ENCODE results near the gene STK11.

STK11 gene

DNA sequence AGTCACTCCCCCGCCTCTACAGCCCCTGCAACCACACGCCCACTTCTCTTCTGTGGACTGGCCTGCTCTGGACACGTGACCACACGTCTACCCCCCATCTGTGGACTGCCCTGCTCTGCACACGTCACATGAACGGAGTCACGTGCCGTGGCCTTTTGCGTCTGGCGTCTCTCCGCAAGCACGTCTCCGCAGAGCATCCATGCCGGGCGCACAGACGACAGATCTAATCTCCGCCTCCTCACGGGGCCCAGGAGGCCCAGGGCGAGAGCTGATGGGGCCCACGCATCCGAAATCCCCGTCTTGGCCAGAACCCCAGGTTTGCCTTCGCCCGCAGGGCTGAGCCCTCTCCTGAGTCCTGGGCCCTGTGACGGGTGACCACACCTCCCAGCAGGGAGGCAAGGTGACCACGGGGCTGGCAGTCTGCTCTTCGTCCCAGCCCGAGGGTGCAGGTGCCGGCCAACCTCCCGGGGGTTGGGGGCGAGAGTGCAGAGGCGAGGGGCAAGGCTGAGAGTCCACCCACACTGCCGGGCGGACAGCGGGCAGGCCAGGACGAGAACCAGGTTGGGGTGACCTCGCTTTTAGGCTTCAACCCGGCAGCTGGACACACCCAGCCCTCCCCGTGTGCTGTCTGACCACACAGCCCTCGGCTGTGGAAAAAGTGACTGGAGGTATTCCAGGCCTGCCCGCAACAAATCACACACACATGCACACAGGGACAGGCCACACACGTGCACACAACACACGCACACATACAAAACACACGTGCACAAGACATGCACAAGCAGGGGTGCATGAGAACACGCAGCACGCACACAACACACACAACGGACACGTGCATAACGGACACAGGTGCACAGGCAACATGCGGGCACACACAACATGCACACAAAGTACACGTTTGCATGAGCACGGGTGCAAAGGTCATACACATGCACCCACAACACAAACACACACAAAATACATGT, 35.4 kb upstream of the STK11 start:
- TF ChIP-seq CTCF (conservative IDR thresholded peaks at IDR 0.05; ENCODE audit: control insufficient read depth, insufficient read depth, low read depth, low read length), result no peak
- peak; percentile 98 for DNase-seq (ENCODE audit: low read depth)
- H3K4me3 ChIP-seq (ENCODE audit: control insufficient read depth, low read depth, low read length), result peak overlapping the region; percentile 20

DNA sequence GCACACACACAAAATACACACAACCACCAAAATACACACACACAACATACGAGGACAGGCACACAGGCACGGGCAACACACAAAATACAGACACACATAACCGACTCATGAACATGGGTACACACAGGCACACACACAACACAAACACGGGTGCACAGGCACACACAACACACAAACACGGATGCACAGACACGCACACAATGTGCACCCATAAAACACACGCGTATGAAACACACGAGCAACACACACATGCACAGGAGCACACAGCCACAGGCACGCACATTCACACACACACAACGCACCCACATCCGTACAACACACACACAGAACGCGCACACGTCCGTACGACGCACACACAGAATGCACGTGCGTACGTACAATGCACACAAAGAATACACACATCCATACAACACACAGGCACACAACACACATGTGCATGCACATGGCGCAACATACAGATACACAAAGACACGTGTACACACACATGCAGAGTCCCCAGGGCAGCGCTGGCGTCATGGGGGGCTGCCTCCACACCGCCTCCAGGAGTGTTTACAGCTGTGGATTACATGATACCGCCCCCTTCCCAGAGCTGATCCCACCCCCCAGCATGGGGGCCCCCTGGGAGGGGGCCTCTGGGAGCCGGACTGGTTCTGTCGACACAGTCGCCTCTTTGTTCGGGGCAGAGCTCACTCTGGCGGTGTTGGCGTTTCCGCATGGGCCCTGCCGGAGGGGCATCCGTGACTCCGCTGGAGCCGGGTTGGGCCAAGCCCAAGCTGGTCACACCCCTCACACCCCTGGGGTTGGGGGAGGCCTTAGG, 34.4 kb upstream of the STK11 start:
- TF ChIP-seq CTCF (conservative IDR thresholded peaks at IDR 0.05; ENCODE audit: control insufficient read depth, insufficient read depth, low read depth, low read length), result no peak
- DNase-seq (ENCODE audit: low read depth), result no peak
- peak overlapping the region; percentile 84 for H3K4me3 ChIP-seq (ENCODE audit: control insufficient read depth, low read depth, low read length)

GRCh38 chr19:1171755-1172352, 33.7 kb upstream of the STK11 start:
- peak overlapping the region; percentile 84 for H3K4me3 ChIP-seq (ENCODE audit: control insufficient read depth, low read depth, low read length)
- DNase-seq (ENCODE audit: low read depth), result no peak
- TF ChIP-seq CTCF (conservative IDR thresholded peaks at IDR 0.05; ENCODE audit: control insufficient read depth, insufficient read depth, low read depth, low read length), result no peak

DNA sequence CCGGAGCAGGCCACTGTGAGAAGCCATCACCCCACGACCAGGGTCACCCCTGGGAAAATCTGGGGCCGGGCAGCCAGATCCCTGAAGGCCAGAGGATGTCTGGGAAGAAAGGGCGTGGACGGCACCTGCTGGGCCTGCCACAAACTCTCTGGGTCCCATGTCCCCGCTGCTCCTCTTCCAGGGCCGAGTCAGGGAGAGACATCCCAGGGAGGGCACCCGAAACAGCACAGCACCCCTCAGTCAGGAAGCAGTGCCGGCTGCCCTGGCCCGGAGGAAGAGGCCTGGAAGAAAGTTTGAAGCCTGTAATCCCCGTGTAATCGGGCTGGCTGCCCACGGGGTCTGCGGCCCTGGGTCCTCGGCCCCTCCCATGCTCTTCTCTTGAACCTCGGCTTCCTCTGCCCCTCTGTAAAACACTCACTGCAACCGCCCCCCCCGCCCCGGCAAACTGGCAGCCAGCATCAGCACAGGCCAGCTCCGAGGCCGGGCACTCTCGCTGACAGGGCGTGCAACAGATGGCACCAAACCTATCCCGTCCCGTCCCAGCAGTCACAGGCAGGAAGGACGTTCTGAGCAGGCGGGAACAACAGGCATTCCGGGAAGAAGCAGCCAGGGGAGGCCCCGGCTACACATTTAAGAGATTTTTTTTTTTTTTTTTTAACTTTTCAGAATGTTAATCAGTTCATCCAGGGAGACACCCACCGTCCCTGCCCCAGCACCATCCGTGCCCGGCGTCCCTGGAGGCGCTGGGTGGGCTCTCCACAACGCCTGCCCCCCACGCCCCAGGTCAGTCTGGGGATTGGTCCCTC, 33.0 kb upstream of the STK11 start:
- no peak for TF ChIP-seq CTCF (conservative IDR thresholded peaks at IDR 0.05; ENCODE audit: control insufficient read depth, insufficient read depth, low read depth, low read length)
- H3K4me3 ChIP-seq (ENCODE audit: control insufficient read depth, low read depth, low read length), result peak overlapping the region; percentile 84
- peak; percentile 61 for DNase-seq (ENCODE audit: low read depth)

DNA sequence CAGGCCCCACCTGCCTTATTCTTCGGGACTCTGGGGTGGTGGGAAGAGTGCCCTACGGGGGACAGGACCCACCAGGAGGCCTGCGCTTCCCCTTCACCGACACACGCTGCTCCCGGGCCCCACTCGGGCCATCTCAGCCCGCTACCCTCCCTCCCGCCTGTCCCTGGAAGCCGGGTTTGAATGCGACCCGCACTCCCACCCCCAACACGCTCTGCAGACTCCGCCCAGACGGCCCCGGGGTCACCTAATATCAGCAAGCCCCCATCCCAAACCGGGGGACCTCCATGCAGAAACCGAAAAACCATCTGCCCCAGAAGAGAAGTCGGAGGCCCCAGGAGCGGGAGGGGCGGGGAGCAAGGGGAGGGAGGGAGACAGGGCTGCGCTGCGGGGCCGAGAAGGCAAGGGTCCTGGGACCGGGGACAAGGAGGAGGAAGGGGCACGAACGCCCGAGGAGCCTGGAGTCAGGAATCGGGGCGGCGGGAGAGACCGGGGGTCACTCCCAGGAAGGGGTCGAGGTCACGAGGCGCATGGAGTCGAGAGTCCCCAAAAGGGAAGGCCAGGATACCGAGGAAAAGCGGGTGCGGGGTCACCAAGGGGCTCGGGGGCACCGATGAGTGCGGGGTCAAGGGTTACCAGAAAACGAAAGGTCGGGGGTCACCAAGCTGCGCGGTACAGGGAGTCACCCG, 32.3 kb upstream of the STK11 start:
- H3K4me3 ChIP-seq (ENCODE audit: control insufficient read depth, low read depth, low read length), result peak overlapping the region; percentile 84
- TF ChIP-seq CTCF (conservative IDR thresholded peaks at IDR 0.05; ENCODE audit: control insufficient read depth, insufficient read depth, low read depth, low read length), result no peak
- DNase-seq (ENCODE audit: low read depth), result no peak
